ENCODE results near the gene WFDC1. TPM values are rescaled to one million over a fixed set of nuclear protein-coding genes. Genes with fewer than 3 reads are reported as not detected.

WFDC1 gene
- total and polyA plus RNA-seq, 2 donors (not counting 1 experiment from before 2014, with no cell fraction given), result 32.1 to 34.0 TPM

GRCh38 chr16:84360170-84360569 is 65.5 kb downstream of the WFDC1 start:
- no peaks in the 10 kb centered on the region for H4K20me1 ChIP-seq (ENCODE audit: control insufficient read depth, extremely low read depth, insufficient read depth, low read length)
- peak in 1 of 2 donors; percentile 60 for DNase-seq (ENCODE audit: low read depth in 2 of 2)
- no peak overlapping the region for H3K27ac ChIP-seq (ENCODE audit: insufficient read depth, low read length)
- H3K4me3 ChIP-seq (replicated peaks in 1 of 4; ENCODE audit: control extremely low read depth in 1 of 4, insufficient read depth in 1 of 4, low read depth in 3 of 4, low read length in 4 of 4), result no peak overlapping the region
- no peaks in the 10 kb centered on the region for H3K27me3 ChIP-seq (ENCODE audit: control insufficient read depth, insufficient read depth, low read length)
- no peak for TF ChIP-seq CTCF (conservative IDR thresholded peaks at IDR 0.05 in 1 of 2, IDR thresholded peaks at IDR 0.05 in 1 of 2; ENCODE audit: low read depth in 1 of 2, low read length in 2 of 2)
- no peak for TF ChIP-seq EZH2 (IDR thresholded peaks at IDR 0.05; ENCODE audit: low read length, missing control alignments)
- no peaks in the 10 kb centered on the region for H3K4me1 ChIP-seq (ENCODE audit: control insufficient read depth, extremely low read depth, insufficient read depth, low read length)
- no peak overlapping the region for H3K9ac ChIP-seq (ENCODE audit: insufficient read depth, low read length)
- no peaks in the 10 kb centered on the region for H3K36me3 ChIP-seq (ENCODE audit: control insufficient read depth, insufficient read depth, low read length)
- no peak overlapping the region for H3K4me2 ChIP-seq (ENCODE audit: extremely low read depth, insufficient read depth, low read length)
- no peak overlapping the region for H2AFZ ChIP-seq (ENCODE audit: low read length)
- no peaks in the 10 kb centered on the region for H3K9me3 ChIP-seq (ENCODE audit: control insufficient read depth, insufficient read depth, low read depth, low read length)
- no peaks in the 10 kb centered on the region for H3K79me2 ChIP-seq (ENCODE audit: control insufficient read depth, insufficient read depth, low read length)

- H3K27ac ChIP-seq (ENCODE audit: insufficient read depth, low read length), result no peak overlapping the region
- no peak overlapping the region for H3K9ac ChIP-seq (ENCODE audit: insufficient read depth, low read length)
- H3K4me1 ChIP-seq (ENCODE audit: control insufficient read depth, extremely low read depth, insufficient read depth, low read length), result no peaks in the 10 kb centered on the region
- no peak for TF ChIP-seq EZH2 (IDR thresholded peaks at IDR 0.05; ENCODE audit: low read length, missing control alignments)
- no peak for TF ChIP-seq CTCF (conservative IDR thresholded peaks at IDR 0.05 in 1 of 2, IDR thresholded peaks at IDR 0.05 in 1 of 2; ENCODE audit: low read depth in 1 of 2, low read length in 2 of 2)
- H3K27me3 ChIP-seq (ENCODE audit: control insufficient read depth, insufficient read depth, low read length), result no peaks in the 10 kb centered on the region
- no peak for DNase-seq (ENCODE audit: low read depth in 2 of 2)
- H3K4me3 ChIP-seq (replicated peaks in 1 of 4; ENCODE audit: control extremely low read depth in 1 of 4, insufficient read depth in 1 of 4, low read depth in 3 of 4, low read length in 4 of 4), result no peak overlapping the region
- no peaks in the 10 kb centered on the region for H3K79me2 ChIP-seq (ENCODE audit: control insufficient read depth, insufficient read depth, low read length)
- H3K4me2 ChIP-seq (ENCODE audit: extremely low read depth, insufficient read depth, low read length), result no peak overlapping the region
- H2AFZ ChIP-seq (ENCODE audit: low read length), result no peak overlapping the region
- no peaks in the 10 kb centered on the region for H3K9me3 ChIP-seq (ENCODE audit: control insufficient read depth, insufficient read depth, low read depth, low read length)
- H3K36me3 ChIP-seq (ENCODE audit: control insufficient read depth, insufficient read depth, low read length), result no peaks in the 10 kb centered on the region
- H4K20me1 ChIP-seq (ENCODE audit: control insufficient read depth, extremely low read depth, insufficient read depth, low read length), result no peaks in the 10 kb centered on the region
Measured at GRCh38 chr16:84360748-84361147, 66.1 kb downstream of the WFDC1 start.

- H3K4me3 ChIP-seq (replicated peaks in 1 of 4; ENCODE audit: control extremely low read depth in 1 of 4, insufficient read depth in 1 of 4, low read depth in 3 of 4, low read length in 4 of 4), result no peak overlapping the region
- no peak overlapping the region for H3K4me2 ChIP-seq (ENCODE audit: extremely low read depth, insufficient read depth, low read length)
- no peak overlapping the region for H3K27ac ChIP-seq (ENCODE audit: insufficient read depth, low read length)
- no peaks in the 10 kb centered on the region for H4K20me1 ChIP-seq (ENCODE audit: control insufficient read depth, extremely low read depth, insufficient read depth, low read length)
- H2AFZ ChIP-seq (ENCODE audit: low read length), result no peak overlapping the region
- H3K36me3 ChIP-seq (ENCODE audit: control insufficient read depth, insufficient read depth, low read length), result no peaks in the 10 kb centered on the region
- no peaks in the 10 kb centered on the region for H3K79me2 ChIP-seq (ENCODE audit: control insufficient read depth, insufficient read depth, low read length)
- no peak for DNase-seq (ENCODE audit: low read depth in 2 of 2)
- H3K9me3 ChIP-seq (ENCODE audit: control insufficient read depth, insufficient read depth, low read depth, low read length), result no peaks in the 10 kb centered on the region
- H3K9ac ChIP-seq (ENCODE audit: insufficient read depth, low read length), result no peak overlapping the region
- no peaks in the 10 kb centered on the region for H3K4me1 ChIP-seq (ENCODE audit: control insufficient read depth, extremely low read depth, insufficient read depth, low read length)
- no peak for TF ChIP-seq CTCF (conservative IDR thresholded peaks at IDR 0.05 in 1 of 2, IDR thresholded peaks at IDR 0.05 in 1 of 2; ENCODE audit: low read depth in 1 of 2, low read length in 2 of 2)
- no peak for TF ChIP-seq EZH2 (IDR thresholded peaks at IDR 0.05; ENCODE audit: low read length, missing control alignments)
- H3K27me3 ChIP-seq (ENCODE audit: control insufficient read depth, insufficient read depth, low read length), result no peaks in the 10 kb centered on the region
Measured at GRCh38 chr16:84361546-84361945, 66.9 kb downstream of the WFDC1 start.
